ENCODE measurements around the gene NIT1. TPM values are rescaled to one million over a fixed set of nuclear protein-coding genes. Genes with fewer than 3 reads are reported as not detected.

NIT1 gene
- total and polyA plus RNA-seq, 2 donors (not counting 3 experiments of a cell fraction or from before 2014, with no cell fraction given): 20.3 to 26.5 TPM

DNA sequence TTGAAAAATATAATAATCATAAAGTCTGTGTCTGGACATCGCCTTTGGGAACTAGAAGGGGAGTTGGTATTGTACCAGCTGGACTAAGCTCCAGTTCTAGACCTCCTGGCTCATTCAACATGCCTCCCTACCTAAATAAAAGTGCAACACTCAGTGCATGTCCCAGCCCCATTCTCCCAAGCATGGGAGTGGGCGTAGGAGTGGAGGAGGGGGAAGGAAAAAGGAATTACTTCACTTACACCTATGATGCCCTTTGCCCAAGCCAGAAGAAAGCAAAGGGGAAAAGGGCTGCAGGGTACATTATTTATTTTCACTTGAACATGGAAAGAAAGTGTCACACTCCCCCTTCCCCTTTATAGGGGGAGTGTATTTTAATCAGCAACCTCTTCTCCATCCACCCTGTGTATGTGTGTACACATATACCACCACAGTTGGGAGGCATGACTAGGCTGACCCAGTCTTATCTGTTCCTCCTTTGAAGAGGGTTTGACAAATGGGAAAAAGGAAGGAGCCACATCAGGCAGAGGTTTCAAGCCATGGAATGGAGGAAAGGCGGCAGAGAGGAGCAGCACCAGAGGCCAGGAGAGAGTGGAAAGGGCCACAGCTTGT lies 3.2 kb downstream of the NIT1 start:
- H3K36me3 ChIP-seq (ENCODE audit: control insufficient read depth in 2 of 2, extremely low read depth in 1 of 2, insufficient read depth in 2 of 2, low read length in 2 of 2): peaks cover 18 to 39% of the 10 kb centered on the region in 2 experiments
- CTCF ChIA-PET: interaction anchor here (1.0 to 1.1 kb wide), 2 partner anchors 15 to 20 kb away, joined by 3 to 5 read pairs; no protein-coding TSS in a partner anchor
- peaks cover 17% of the 10 kb centered on the region for H3K4me1 ChIP-seq (ENCODE audit: control insufficient read depth, extremely low read depth, insufficient read depth, low read length)
- H3K9ac ChIP-seq (replicated peaks; ENCODE audit: extremely low read depth, insufficient read depth, low read length): no peak overlapping the region
- DNase-seq (ENCODE audit: low read depth, low spot score): no peak
- BruUV-seq (replicated peaks): no TSS peak
- peaks cover 31% of the 10 kb centered on the region for H3K79me2 ChIP-seq (ENCODE audit: control insufficient read depth, insufficient read depth, low read length)
- POLR2A ChIA-PET: interaction anchor here (0.6 kb wide), 1 partner anchor 11 kb away, joined by 7 read pairs; the partner anchor contains the start of gene DEDD
- H3K9me1 ChIP-seq (replicated peaks; ENCODE audit: control insufficient read depth, extremely low read depth, insufficient read depth, low read length): no peaks in the 10 kb centered on the region
- FAIRE-seq: no peak
- H2AFZ ChIP-seq (ENCODE audit: low read depth, low read length): no peak overlapping the region
- no peaks in the 10 kb centered on the region for H4K20me1 ChIP-seq (replicated peaks; ENCODE audit: control insufficient read depth, extremely low read depth, insufficient read depth, low read length)
- no peak overlapping the region for H3K27ac ChIP-seq (ENCODE audit: insufficient read depth, low read depth, low read length)
- no peak overlapping the region for H3K4me2 ChIP-seq (ENCODE audit: insufficient read depth, low read length)
- no peaks in the 10 kb centered on the region for H3K9me3 ChIP-seq (replicated peaks; ENCODE audit: control insufficient read depth, insufficient read depth, low read length)
- TF ChIP-seq GATA2 (IDR thresholded peaks at IDR 0.05; ENCODE audit: insufficient read depth, insufficient read length, low read depth, low read length): no peak
- TF ChIP-seq FOS (IDR thresholded peaks at IDR 0.05; ENCODE audit: borderline replicate concordance, insufficient read depth, low read length): no peak
- TF ChIP-seq MYC (IDR thresholded peaks at IDR 0.05; ENCODE audit: low read depth, low read length): no peak
- TF ChIP-seq POLR2A (IDR thresholded peaks at IDR 0.05; ENCODE audit: low read depth, low read length): no peak
- no peak for TF ChIP-seq POLR2AphosphoS5 (IDR thresholded peaks at IDR 0.05; ENCODE audit: insufficient read depth, low read depth, low read length)
- no peak for TF ChIP-seq JUN (IDR thresholded peaks at IDR 0.05; ENCODE audit: borderline replicate concordance, insufficient read depth, insufficient read length, low read depth)
- no peak for TF ChIP-seq EZH2 (IDR thresholded peaks at IDR 0.05; ENCODE audit: borderline replicate concordance, low read depth, low read length, severe bottlenecking)
- TF ChIP-seq, protein P1, sequence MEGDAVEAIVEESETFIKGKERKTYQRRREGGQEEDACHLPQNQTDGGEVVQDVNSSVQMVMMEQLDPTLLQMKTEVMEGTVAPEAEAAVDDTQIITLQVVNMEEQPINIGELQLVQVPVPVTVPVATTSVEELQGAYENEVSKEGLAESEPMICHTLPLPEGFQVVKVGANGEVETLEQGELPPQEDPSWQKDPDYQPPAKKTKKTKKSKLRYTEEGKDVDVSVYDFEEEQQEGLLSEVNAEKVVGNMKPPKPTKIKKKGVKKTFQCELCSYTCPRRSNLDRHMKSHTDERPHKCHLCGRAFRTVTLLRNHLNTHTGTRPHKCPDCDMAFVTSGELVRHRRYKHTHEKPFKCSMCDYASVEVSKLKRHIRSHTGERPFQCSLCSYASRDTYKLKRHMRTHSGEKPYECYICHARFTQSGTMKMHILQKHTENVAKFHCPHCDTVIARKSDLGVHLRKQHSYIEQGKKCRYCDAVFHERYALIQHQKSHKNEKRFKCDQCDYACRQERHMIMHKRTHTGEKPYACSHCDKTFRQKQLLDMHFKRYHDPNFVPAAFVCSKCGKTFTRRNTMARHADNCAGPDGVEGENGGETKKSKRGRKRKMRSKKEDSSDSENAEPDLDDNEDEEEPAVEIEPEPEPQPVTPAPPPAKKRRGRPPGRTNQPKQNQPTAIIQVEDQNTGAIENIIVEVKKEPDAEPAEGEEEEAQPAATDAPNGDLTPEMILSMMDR (IDR thresholded peaks at IDR 0.05; ENCODE audit: extremely low read depth in 1 of 2, insufficient read depth in 1 of 2, low read depth in 1 of 2, low read length in 2 of 2): no peak
- TF ChIP-seq, protein P2, sequence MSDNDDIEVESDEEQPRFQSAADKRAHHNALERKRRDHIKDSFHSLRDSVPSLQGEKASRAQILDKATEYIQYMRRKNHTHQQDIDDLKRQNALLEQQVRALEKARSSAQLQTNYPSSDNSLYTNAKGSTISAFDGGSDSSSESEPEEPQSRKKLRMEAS (IDR thresholded peaks at IDR 0.05; ENCODE audit: insufficient read depth, insufficient read length): no peak
- no peaks in the 10 kb centered on the region for H3K27me3 ChIP-seq (ENCODE audit: control insufficient read depth in 2 of 2, insufficient read depth in 2 of 2, low read length in 2 of 2)
- dilution Hi-C loops (cut with MboI; ENCODE audit: extremely low pct_ligation_motif_present, low sequenced_read_pairs) (no loop called here), intact Hi-C loops (cut with micrococcal nuclease) (no loop called here)
- H3K4me3 ChIP-seq (replicated peaks in 1 of 3; ENCODE audit: insufficient read depth in 1 of 3, low read depth in 1 of 3, low read length in 3 of 3): no peak overlapping the region

Data from endothelial cell of umbilical vein (primary cell).